HG02885 (cell line): ENCODE data around the gene BCAS3.
A peak's percentile ranks its signal among the peaks of the same experiment; 100 is the strongest.

Source experiments
- ATAC-seq: cut with Tn5 transposase; IDR thresholded peaks from one replicate; pipeline ENCODE4 v1.9.1; 2021; ENCODE audit warnings: mild to moderate bottlenecking; ENCODE audit not compliant: unreplicated experiment, poor library complexity

The BCAS3 gene

GRCh38 chr17:61382796-61383688 lies 705.4 kb downstream of the BCAS3 start:
- no peak for ATAC-seq

- no peak for ATAC-seq
Observed at GRCh38 chr17:61383689-61384201, 706.1 kb downstream of the BCAS3 start.

- no peak for ATAC-seq
Observed at GRCh38 chr17:61384354-61384691, 706.7 kb downstream of the BCAS3 start.

GRCh38 chr17:61384692-61385576 lies 707.3 kb downstream of the BCAS3 start:
- no peak for ATAC-seq

- ATAC-seq, result no peak
Observed at GRCh38 chr17:61385577-61386236, 708.1 kb downstream of the BCAS3 start.

- ATAC-seq, result no peak
Observed at GRCh38 chr17:61386251-61386650, 708.6 kb downstream of the BCAS3 start.

- no peak for ATAC-seq
Observed at GRCh38 chr17:61387011-61387410, 709.4 kb downstream of the BCAS3 start.

GRCh38 chr17:61387511-61388305 lies 710.1 kb downstream of the BCAS3 start:
- ATAC-seq, result no peak

- ATAC-seq, result no peak
Observed at GRCh38 chr17:61388561-61389356, 711.1 kb downstream of the BCAS3 start.

- ATAC-seq, result peak; percentile 39
Observed at GRCh38 chr17:61389670-61390478, 712.2 kb downstream of the BCAS3 start.

GRCh38 chr17:61390479-61390791 lies 712.8 kb downstream of the BCAS3 start:
- no peak for ATAC-seq

- ATAC-seq, result no peak
Observed at GRCh38 chr17:61391595-61392291, 714.1 kb downstream of the BCAS3 start.

- ATAC-seq, result no peak
Observed at GRCh38 chr17:61392679-61393078, 715.0 kb downstream of the BCAS3 start.

- no peak for ATAC-seq
Observed at GRCh38 chr17:61393550-61393903, 715.9 kb downstream of the BCAS3 start.

- ATAC-seq, result no peak
Observed at GRCh38 chr17:61393904-61394629, 716.4 kb downstream of the BCAS3 start.

- ATAC-seq, result no peak
Observed at GRCh38 chr17:61394630-61395408, 717.2 kb downstream of the BCAS3 start.
